Endodermal cell (in vitro differentiated cells): ENCODE results near the gene PRICKLE1. TPM values are rescaled to one million over a fixed set of nuclear protein-coding genes. Genes with fewer than 3 reads are reported as not detected.

Source experiments
- DNase-seq: peaks from one replicate; pipeline ENCODE4 v3.0.0-alpha.2; 2017
- H3K27ac ChIP-seq: 2 replicates; pipeline ENCODE4 v1.5.1; 2013; ENCODE audit warnings: mild to moderate bottlenecking, low read depth, low read length, moderate library complexity
- H3K27me3 ChIP-seq: 2 replicates; pipeline ENCODE4 v1.6.1; 2013; ENCODE audit warnings: mild to moderate bottlenecking, low read length, moderate library complexity; ENCODE audit not compliant: insufficient read depth, control insufficient read depth, poor library complexity, severe bottlenecking
- H3K36me3 ChIP-seq: 2 replicates; pipeline ENCODE4 v1.7.0; 2013; ENCODE audit warnings: mild to moderate bottlenecking, low read length, moderate library complexity; ENCODE audit not compliant: control insufficient read depth, insufficient read depth
- H3K4me1 ChIP-seq: one replicate; pipeline ENCODE4 v1.7.0; 2013; ENCODE audit warnings: low read length; ENCODE audit not compliant: control insufficient read depth, insufficient read depth
- H3K4me3 ChIP-seq: 2 replicates; pipeline ENCODE4 v1.5.1; 2013; ENCODE audit warnings: mild to moderate bottlenecking, low read length, moderate library complexity
- H3K9ac ChIP-seq: 2 replicates; pipeline ENCODE4 v1.6.1; 2013; ENCODE audit warnings: mild to moderate bottlenecking, low read length, moderate library complexity; ENCODE audit not compliant: poor library complexity, severe bottlenecking; ENCODE audit errors: extremely low read depth
- H3K9me3 ChIP-seq: 2 replicates; pipeline ENCODE4 v1.6.1; 2013; ENCODE audit warnings: mild to moderate bottlenecking, low read length, moderate library complexity; ENCODE audit not compliant: control insufficient read depth
- H3K27ac Mint-ChIP-seq: 2 replicates; pipeline ENCODE4 v1.8.0; 2020; ENCODE audit warnings: mixed read lengths
- H3K27me3 Mint-ChIP-seq: 2 replicates; pipeline ENCODE4 v1.8.0; 2021; ENCODE audit warnings: mild to moderate bottlenecking, mixed read lengths; ENCODE audit not compliant: insufficient read depth
- H3K36me3 Mint-ChIP-seq: 2 replicates; pipeline ENCODE4 v1.8.0; 2020; ENCODE audit warnings: low read depth, mixed read lengths
- H3K4me1 Mint-ChIP-seq: 2 replicates; pipeline ENCODE4 v1.8.0; 2020; ENCODE audit warnings: mixed read lengths
- H3K4me3 Mint-ChIP-seq: 2 replicates; pipeline ENCODE4 v1.8.0; 2020; ENCODE audit warnings: mild to moderate bottlenecking, moderate library complexity, mixed read lengths
- H3K9me3 Mint-ChIP-seq: 2 replicates; pipeline ENCODE4 v1.8.0; 2020; ENCODE audit warnings: mild to moderate bottlenecking, mixed read lengths
- CTCF ChIP-seq: fragments of 200-600 bp; sonication (generic); conservative IDR thresholded peaks from 2 replicates; pipeline ENCODE4 v1.5.0; 2021; ENCODE audit warnings: antibody characterized with exemption, mild to moderate bottlenecking
- WGBS, 2 experiments: methylation state at CpG; one replicate each; pipeline versions ENCODE4 v1.1.5 to v1.1.7; 2013; ENCODE audit warnings: missing lambda C conversion rate in 2 of 2, mixed read lengths in 1 of 2; ENCODE audit not compliant: insufficient coverage in 1 of 2, insufficient read length in 1 of 2; 5-methylcytosine and 5-hydroxymethylcytosine counted together
- total RNA-seq, 2 donors: library from RNA; stranded (reverse); fragmentation: NEBNext Ultra II Directional in 1 of 2; extraction: Animal tissue kit (Norgen Biotek cat#: 25700) in 1 of 2; gene quantifications; 2 replicates in 1 of 2; 3 replicates in 1 of 2; pipeline ENCODE4 v1.2.1, GENCODE V29; 2021

Gene PRICKLE1
- total RNA-seq, 2 donors from 2014 or later, result 8.3 to 20.6 TPM

- no peak overlapping the region for H3K27ac Mint-ChIP-seq
Observed at GRCh38 chr12:42440608-42441007, 148.9 kb downstream of the PRICKLE1 start.

DNA sequence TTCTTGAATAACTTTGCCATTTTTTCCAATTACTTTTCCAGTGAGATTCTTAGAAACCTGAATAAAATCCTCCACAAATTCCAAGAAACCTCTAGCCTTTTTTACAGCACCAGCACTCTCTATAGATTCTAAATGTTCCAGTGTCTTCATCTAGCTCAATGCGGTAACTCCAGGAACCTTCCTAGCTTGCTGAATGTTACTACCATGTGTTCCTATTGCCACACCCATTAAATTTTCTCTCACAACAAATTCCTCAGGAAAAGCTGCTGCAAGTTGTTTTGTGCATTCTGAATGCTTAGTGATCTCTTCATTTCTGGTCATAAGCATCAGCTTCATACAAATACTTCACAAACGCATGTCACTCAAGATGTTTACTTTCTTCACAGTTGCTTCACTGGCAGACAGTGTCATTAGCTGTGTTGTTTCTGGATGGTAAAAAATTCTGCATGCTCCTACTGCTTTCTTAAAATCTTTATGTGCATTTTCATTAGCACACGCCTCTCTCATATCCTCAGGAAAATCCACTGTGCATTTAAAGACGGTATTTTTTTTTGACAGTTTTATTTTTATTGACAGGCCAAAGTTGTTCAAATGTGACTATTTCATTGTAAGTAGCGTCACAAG lies 156.9 kb downstream of the PRICKLE1 start:
- no peaks in the 10 kb centered on the region for H3K27me3 ChIP-seq
- Mint-ChIP-seq H3K36me3 (peaks cover 30% of the 10 kb centered on the region), H3K9me3 (no peaks in the 10 kb centered on the region), H3K4me3 (no peak overlapping the region), H3K27me3 (no peaks in the 10 kb centered on the region), H3K4me1 (peaks cover 4% of the 10 kb centered on the region), H3K27ac (no peak overlapping the region)
- H3K4me1 ChIP-seq, result no peaks in the 10 kb centered on the region
- no peak for TF ChIP-seq CTCF
- DNase-seq, result no peak
- no peak overlapping the region for H3K4me3 ChIP-seq
- no peak overlapping the region for H3K9ac ChIP-seq
- WGBS, 2 experiments, result 95 to 97% methylated on average over 5 of the region's 5 CpGs
- H3K9me3 ChIP-seq, result no peaks in the 10 kb centered on the region
- peaks cover 22% of the 10 kb centered on the region for H3K36me3 ChIP-seq
- H3K27ac ChIP-seq, result no peak overlapping the region

More at GRCh38 chr12:42440608-42441007, 148.9 kb downstream of the PRICKLE1 start:
- no peak for TF ChIP-seq CTCF
- H3K27ac ChIP-seq, result no peak overlapping the region
- H3K9ac ChIP-seq, result no peak overlapping the region
- H3K9me3 ChIP-seq, result peaks cover 37% of the 10 kb centered on the region
- Mint-ChIP-seq H3K4me3 (no peak overlapping the region), H3K36me3 (peaks cover 42% of the 10 kb centered on the region), H3K4me1 (peaks cover 19% of the 10 kb centered on the region), H3K27me3 (no peaks in the 10 kb centered on the region), H3K9me3 (peaks cover 26% of the 10 kb centered on the region)
- no peaks in the 10 kb centered on the region for H3K4me1 ChIP-seq
- no peak overlapping the region for H3K4me3 ChIP-seq
- no peaks in the 10 kb centered on the region for H3K27me3 ChIP-seq
- WGBS, 2 experiments, result 89 to 95% methylated on average over 11 of the region's 11 CpGs
- peaks cover 50% of the 10 kb centered on the region for H3K36me3 ChIP-seq
- DNase-seq, result no peak

- Mint-ChIP-seq H3K36me3 (peaks cover 45% of the 10 kb centered on the region), H3K4me3 (no peak overlapping the region)
Observed at GRCh38 chr12:42428850-42429249, 160.7 kb downstream of the PRICKLE1 start.

More at GRCh38 chr12:42428850-42429249, 160.7 kb downstream of the PRICKLE1 start:
- Histone ChIP-seq H3K9ac (no peak overlapping the region), H3K9me3 (no peaks in the 10 kb centered on the region), H3K27me3 (no peaks in the 10 kb centered on the region), H3K36me3 (peaks cover 27% of the 10 kb centered on the region), H3K27ac (no peak overlapping the region), H3K4me1 (peaks cover 4% of the 10 kb centered on the region), H3K4me3 (no peak overlapping the region)
- no peak for DNase-seq
- WGBS, 2 experiments, result 90% methylated on average over 2 of the region's 2 CpGs; no CpG with 5 or more reads in 1 of the 2 experiments
- H3K4me1 Mint-ChIP-seq, result peaks cover 13% of the 10 kb centered on the region
- no peak overlapping the region for H3K27ac Mint-ChIP-seq
- no peak for TF ChIP-seq CTCF
- H3K27me3 Mint-ChIP-seq, result no peaks in the 10 kb centered on the region
- H3K9me3 Mint-ChIP-seq, result no peaks in the 10 kb centered on the region
